Measurements from ENCODE around the gene NR1D1. TPM values are rescaled to one million over a fixed set of nuclear protein-coding genes. Genes with fewer than 3 reads are reported as not detected.
A peak's percentile ranks its signal among the peaks of the same experiment; 100 is the strongest.

The NR1D1 gene
- total and polyA plus RNA-seq, 4 donors, result 3.2 to 19.6 (median 14.1) TPM

DNA sequence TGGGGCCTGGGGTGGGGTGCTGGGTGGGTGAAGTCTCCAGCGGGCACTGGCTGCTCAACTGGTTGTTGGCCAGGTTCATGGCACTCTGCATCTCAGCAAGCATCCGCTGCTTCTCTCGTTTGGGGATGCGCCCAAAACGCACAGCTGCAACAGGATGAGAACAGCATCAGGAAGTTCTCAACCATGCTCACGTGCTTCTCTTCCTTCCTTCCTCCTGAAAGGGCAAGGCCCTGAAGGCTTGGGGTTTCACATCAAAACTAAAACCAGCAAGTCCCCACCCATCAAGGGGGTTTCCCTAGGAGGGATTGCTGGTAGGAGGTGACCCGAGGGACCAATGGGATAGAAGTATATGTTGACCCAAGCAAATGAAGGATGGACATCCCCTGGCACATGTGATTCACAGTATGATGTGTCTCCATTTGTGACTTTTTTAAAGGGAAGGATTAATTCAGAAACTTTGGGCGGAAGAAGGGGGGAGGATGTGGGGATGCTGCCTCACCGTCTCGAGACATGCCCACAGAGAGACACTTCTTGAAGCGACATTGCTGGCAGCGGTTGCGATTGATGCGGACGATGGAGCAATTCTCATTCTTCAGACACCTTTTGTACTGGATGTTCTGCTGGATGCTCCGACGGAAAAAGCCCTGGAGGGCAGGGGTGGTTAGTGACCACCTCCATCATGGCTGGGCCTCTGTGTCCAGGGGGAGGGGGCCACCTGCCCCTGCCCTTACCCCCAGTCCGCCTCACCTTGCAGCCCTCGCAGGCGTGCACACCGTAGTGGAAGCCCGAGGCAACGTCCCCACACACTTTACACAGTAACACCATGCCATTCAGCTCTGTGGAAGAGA is 4.2 kb downstream of the NR1D1 start:
- Histone ChIP-seq H3K4me1 (ENCODE audit: control insufficient read depth in 5 of 5, insufficient read depth in 5 of 5, low read length in 5 of 5) (peaks cover 10 to 35% (median 23%) of the 10 kb centered on the region in 5 donors), H3K27ac (ENCODE audit: low read depth in 1 of 2, low read length in 1 of 2) (peak overlapping the region; percentile 96 to 99), H3K4me3 (no peak overlapping the region), H3K27me3 (ENCODE audit: control insufficient read depth in 3 of 3, insufficient read depth in 3 of 3, low read length in 2 of 3) (no peaks in the 10 kb centered on the region), H3K9ac (ENCODE audit: insufficient read depth in 1 of 2, low read length in 2 of 2) (no peak overlapping the region), H3K36me3 (ENCODE audit: control insufficient read depth in 4 of 4, insufficient read depth in 4 of 4, low read length in 4 of 4) (peaks cover 0 to 44% (median 12%) of the 10 kb centered on the region in 4 donors), H3K9me3 (ENCODE audit: control insufficient read depth in 4 of 4, insufficient read depth in 3 of 4, low read length in 3 of 4) (no peaks in the 10 kb centered on the region)
- ATAC-seq (ENCODE audit: insufficient read depth, low FRiP score) (no peak), DNase-seq (peak; percentile 33 to 65 (median 62))
- TF ChIP-seq, protein P1, sequence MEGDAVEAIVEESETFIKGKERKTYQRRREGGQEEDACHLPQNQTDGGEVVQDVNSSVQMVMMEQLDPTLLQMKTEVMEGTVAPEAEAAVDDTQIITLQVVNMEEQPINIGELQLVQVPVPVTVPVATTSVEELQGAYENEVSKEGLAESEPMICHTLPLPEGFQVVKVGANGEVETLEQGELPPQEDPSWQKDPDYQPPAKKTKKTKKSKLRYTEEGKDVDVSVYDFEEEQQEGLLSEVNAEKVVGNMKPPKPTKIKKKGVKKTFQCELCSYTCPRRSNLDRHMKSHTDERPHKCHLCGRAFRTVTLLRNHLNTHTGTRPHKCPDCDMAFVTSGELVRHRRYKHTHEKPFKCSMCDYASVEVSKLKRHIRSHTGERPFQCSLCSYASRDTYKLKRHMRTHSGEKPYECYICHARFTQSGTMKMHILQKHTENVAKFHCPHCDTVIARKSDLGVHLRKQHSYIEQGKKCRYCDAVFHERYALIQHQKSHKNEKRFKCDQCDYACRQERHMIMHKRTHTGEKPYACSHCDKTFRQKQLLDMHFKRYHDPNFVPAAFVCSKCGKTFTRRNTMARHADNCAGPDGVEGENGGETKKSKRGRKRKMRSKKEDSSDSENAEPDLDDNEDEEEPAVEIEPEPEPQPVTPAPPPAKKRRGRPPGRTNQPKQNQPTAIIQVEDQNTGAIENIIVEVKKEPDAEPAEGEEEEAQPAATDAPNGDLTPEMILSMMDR (IDR thresholded peaks at IDR 0.05; ENCODE audit: control extremely low read depth, extremely low read depth), result no peak
- 40 to 45% methylated on average over 23 of the region's 23 CpGs for WGBS, 2 donors

DNA sequence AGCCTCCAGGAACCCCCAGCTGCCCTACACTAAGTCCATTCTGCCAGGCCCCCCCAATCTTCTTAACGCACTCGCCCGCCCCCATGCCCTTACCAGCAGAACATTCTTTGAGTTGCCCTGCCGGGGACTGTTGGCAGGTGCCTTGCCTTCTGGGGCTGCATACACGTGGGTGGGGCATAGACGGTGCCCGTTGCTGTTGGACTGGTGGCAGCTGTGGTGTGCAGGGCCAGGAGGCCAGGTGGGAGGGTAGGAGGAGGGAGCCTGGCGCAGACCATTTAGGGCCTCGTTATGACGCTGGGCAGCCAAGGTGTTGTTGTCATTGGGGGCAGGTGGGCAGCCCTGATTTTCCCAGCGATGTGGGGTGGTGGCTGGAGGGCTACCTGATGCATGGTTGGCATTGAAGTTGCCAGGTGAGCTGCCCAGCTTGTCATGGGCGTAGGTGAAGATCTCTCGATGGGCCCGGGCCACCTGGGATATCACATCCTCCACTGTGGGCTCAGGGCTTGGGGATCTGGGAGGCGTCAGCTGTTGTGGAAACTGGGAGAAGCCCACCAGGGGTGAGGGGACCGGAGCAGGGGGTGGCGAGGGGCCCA is 4.9 kb downstream of the NR1D1 start:
- Histone ChIP-seq H3K27me3 (ENCODE audit: control insufficient read depth in 3 of 3, insufficient read depth in 3 of 3, low read length in 2 of 3) (no peaks in the 10 kb centered on the region), H3K4me1 (ENCODE audit: control insufficient read depth in 5 of 5, insufficient read depth in 5 of 5, low read length in 5 of 5) (peaks cover 7 to 31% (median 26%) of the 10 kb centered on the region in 5 donors), H3K9ac (ENCODE audit: insufficient read depth in 1 of 2, low read length in 2 of 2) (no peak overlapping the region), H3K9me3 (ENCODE audit: control insufficient read depth in 4 of 4, insufficient read depth in 3 of 4, low read length in 3 of 4) (no peaks in the 10 kb centered on the region), H3K4me3 (no peak overlapping the region), H3K36me3 (ENCODE audit: control insufficient read depth in 4 of 4, insufficient read depth in 4 of 4, low read length in 4 of 4) (peaks cover 0 to 48% (median 12%) of the 10 kb centered on the region in 4 donors), H3K27ac (ENCODE audit: low read depth in 1 of 2, low read length in 1 of 2) (peak overlapping the region; percentile 59 to 99)
- ATAC-seq (ENCODE audit: insufficient read depth, low FRiP score), result no peak
- DNase-seq, result no peak
- TF ChIP-seq, protein P1 (IDR thresholded peaks at IDR 0.05; ENCODE audit: control extremely low read depth, extremely low read depth), result no peak
- 69 to 71% methylated on average over 17 of the region's 17 CpGs for WGBS, 2 donors

DNA sequence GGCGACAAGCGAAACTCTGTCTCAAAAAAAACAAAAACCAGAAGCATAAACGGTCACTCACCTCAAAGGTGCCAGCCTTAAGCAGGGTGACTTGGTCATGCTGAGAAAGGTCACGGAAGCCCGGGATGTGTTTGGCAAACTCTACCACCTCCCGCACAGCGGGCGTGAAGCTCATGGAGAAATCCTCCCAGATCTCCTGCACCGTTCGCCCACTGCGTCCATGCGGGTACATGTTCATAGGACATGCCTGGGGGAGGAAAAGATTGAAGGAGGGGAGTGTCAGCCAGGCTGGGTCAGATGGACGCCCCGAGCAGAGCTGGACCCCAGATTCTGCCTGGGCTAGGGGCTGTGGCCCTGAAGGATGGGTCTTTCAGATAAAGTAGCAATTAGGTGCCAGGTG is 5.5 kb downstream of the NR1D1 start:
- H3K27me3 ChIP-seq (ENCODE audit: control insufficient read depth in 3 of 3, insufficient read depth in 3 of 3, low read length in 2 of 3), result no peaks in the 10 kb centered on the region
- no peak for DNase-seq
- TF ChIP-seq, protein P1 (IDR thresholded peaks at IDR 0.05; ENCODE audit: control extremely low read depth, extremely low read depth), result no peak
- H3K4me1 ChIP-seq (ENCODE audit: control insufficient read depth in 5 of 5, insufficient read depth in 5 of 5, low read length in 5 of 5), result peaks cover 7 to 31% (median 26%) of the 10 kb centered on the region in 5 donors
- WGBS, 2 donors, result 87 to 91% methylated on average over 14 of the region's 14 CpGs
- peaks cover 0 to 52% (median 12%) of the 10 kb centered on the region in 4 donors for H3K36me3 ChIP-seq (ENCODE audit: control insufficient read depth in 4 of 4, insufficient read depth in 4 of 4, low read length in 4 of 4)
- no peak overlapping the region for H3K9ac ChIP-seq (ENCODE audit: insufficient read depth in 1 of 2, low read length in 2 of 2)
- no peak for ATAC-seq (ENCODE audit: insufficient read depth, low FRiP score)
- no peak overlapping the region for H3K4me3 ChIP-seq
- peak overlapping the region; percentile 59 to 99 for H3K27ac ChIP-seq (ENCODE audit: low read depth in 1 of 2, low read length in 1 of 2)
- H3K9me3 ChIP-seq (ENCODE audit: control insufficient read depth in 4 of 4, insufficient read depth in 3 of 4, low read length in 3 of 4), result no peaks in the 10 kb centered on the region
